NCI-H2081 treated with DMSO at 0.1 percent for 48 hours (cell line): ENCODE measurements around the gene MAGIX.
"Not testable (repeated sequence)": the region's sequence is repeated elsewhere in the genome, so short reads cannot be mapped to it uniquely, and the experiment has no call there.

ENCODE experiments used
- DNase-seq: peaks from one replicate; lab custom pipeline; 2025; lab: John Stamatoyannopoulos, UW

The MAGIX gene

DNA sequence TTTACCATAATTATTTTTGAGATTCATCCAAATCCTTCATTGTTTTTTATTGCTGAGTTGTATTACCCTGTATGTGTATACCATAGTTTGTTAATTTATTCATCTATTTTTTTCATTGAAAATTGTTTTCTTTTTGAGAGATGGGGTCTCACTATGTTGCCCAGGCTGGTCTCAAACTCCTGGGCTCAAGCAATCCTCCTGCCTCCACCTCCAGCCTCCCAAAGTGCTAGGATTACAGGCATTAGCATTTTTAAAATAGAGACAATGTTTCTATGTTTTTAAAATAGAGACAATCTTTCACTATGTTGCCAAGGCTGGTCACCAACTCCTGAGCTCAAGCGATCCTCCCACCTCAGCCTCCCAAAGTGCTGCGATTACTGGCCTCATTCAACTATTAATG, 1.6 kb upstream of the MAGIX start:
- no peak for DNase-seq

DNA sequence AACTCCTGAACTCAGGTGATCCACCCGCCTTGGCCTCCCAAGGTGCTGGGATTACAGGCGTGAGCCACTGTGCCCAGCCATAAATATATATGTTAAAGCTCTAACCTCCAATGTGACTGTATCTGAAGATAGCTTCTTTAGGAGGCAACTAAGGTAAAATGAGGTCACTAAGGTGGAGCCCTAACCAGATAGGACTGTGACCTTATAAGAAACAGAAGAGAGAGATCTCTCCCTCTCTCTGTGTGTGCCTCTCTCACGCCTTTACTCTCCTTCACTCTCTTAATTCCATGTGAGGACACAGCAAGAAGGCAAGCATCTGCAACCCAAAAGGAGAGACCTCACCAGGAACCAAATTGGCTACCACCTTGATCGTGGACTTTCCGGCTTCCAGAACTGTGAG, 926 bp upstream of the MAGIX start:
- DNase-seq, result no peak

DNA sequence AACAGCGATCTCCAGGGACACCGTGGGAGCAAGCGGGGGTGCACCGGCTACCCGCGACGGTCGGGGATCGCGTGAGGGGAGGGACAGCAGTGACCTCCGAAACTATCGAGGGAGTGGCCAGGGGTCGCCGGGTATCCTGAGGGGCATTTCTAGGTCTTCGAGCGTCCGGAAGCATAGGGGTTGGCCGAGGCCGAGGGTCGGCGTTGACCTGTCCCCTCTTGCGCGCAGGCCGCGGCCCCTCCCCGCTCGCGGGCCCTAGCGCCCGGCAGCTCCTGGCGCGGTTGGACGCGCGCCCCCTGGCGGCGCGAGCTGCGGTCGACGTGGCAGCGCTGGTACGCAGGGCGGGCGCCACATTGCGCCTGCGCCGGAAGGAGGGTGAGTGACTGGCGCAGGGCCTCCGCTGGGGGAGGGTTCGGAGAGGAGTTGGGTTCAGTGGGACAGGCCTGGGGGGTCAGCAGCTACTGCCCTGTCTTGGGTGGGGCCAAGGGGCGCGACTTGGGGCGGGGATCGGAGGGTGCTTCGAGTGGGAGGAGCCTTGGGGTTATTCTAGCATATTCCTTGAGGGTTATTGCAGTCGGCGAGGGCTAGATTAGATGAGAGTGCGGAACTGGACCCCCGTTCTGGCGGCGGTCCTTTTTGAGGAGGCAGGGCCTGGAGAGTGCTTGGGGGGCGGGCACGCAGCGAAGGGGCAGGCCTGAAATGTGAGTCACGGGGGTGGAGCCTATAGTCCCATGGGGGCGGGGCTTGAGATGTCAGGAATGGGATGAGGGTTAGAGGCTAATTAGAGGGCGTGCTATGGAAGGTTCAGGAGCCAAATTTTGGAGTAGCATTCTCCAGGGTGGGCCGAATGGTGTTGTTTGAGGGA, 1.2 kb downstream of the MAGIX start:
- DNase-seq, result no peak

DNA sequence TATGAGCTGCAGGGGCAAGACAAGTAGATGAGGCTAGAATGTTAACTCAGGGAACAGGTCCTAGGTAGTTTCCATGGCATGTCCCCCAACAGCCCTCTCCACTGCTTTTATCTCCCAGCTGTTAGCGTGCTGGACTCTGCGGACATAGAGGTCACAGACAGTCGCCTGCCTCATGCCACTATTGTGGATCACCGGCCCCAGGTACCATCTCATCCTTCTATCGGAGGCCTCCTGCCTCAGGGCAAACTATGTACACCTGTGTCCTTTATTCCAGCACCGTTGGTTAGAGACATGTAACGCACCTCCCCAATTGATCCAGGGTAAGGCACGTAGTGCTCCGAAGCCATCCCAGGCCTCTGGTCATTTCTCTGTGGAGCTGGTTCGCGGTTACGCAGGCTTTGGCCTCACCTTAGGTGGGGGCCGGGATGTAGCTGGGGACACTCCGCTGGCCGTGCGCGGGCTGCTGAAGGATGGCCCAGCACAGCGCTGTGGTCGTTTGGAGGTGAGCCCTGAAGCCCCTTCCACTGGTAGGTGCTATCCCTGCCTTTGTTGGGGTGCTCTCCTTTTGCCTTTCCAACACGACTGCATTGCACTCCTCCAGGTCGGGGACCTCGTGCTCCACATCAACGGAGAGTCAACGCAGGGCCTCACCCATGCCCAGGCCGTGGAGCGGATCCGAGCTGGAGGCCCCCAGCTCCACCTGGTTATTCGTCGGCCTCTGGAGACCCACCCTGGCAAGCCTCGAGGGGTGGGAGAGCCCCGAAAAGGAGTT, 2.2 kb downstream of the MAGIX start:
- DNase-seq, result no peak

DNA sequence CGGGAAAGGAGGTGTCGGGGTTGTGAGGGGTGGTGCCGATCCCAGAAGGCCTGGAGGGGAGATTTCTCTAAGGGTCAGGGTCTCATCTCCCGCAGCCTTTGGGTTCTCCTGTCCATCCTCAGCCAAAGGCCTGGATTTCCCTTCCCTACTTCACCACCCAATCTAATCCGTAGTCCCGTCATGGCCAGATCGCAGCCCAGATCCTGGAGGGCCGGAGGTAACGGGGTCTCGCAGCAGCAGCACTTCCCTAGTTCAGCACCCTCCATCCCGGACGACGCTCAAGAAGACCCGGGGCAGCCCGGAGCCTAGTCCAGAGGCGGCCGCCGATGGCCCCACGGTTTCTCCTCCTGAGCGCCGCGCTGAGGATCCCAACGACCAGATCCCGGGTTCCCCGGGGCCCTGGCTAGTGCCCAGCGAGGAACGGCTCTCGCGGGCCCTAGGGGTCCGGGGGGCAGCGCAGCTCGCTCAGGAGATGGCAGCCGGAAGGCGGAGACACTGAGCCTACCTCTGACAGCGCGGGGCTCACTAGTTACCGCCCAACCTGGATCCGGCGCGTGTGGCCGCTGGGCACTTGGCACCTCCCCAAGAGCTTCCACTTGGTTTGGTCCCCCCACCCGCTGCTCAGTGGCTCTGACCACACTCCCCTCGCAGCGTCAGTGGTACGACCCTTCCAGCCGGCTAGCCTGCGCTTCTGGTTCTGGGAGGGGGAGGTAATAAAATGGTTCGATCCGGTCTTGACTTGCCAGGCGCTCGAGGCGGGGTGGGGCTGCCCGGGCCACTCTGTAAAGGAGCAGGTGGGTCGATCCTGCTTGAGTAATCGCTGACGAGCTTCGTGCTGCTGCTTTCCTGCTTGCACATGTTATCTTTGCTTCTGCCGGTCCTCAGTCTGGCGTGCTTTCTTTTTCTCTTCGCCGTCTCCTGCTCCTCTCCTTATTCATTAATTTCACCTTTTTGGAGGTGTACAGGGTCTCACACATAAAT, 3.6 kb downstream of the MAGIX start:
- no peak for DNase-seq

DNA sequence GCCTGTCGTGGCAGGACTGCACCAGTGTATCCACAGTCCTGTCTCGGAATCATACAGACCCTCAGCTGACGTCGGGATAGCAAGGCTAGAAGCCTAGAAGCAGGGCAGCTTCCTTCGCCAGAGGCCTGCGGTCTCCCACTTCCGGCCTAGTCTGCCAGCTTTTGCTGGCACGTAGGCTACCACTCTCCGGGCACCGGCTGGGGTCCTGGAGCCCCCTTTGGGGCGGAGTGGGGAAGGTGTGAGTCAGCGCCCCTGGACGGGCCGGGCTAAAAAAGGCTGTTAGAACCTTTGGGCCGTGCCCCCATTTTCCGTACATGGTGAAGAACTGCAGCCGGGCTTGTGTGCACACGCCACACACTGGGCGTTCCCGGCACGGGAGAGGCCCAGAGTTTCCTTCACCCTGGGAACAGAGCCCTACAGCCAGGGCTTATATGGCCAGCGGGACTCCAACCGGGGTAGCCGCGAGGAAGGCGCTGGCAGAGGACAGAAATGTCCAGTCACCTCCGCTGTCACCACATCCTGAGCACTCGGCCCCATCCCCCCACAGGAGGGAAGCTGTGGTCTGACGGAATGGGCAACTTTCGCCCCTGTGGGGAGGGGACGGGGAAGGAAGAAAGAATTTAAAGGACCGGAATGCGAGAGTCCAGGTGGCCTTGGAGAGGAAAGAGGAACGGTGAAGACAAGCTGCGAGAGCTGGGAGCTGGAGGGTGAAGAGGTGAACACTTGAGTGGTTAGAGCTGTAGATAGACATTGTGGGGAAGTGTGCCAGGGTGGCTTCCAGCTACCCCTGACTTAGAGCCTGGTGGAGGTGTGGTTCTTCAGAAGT, 4.6 kb downstream of the MAGIX start:
- DNase-seq, result no peak

DNA sequence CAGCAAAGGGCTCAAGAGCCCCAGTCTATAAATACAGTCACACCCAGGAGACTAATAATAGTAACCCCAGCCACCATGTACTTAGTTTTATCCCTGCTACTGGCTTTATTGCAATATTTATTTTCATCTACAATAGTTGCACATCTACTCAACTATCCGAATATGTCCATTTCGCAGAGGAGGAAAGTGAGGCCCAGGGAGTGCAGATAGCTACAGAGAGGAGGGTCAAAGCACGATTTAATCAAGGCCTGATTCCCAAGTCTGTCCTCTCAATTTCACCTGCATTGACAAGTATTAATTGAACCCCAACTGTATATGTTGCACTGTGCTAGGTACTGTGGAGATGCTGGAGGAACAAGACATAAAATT, 5.2 kb downstream of the MAGIX start:
- no peak for DNase-seq

DNA sequence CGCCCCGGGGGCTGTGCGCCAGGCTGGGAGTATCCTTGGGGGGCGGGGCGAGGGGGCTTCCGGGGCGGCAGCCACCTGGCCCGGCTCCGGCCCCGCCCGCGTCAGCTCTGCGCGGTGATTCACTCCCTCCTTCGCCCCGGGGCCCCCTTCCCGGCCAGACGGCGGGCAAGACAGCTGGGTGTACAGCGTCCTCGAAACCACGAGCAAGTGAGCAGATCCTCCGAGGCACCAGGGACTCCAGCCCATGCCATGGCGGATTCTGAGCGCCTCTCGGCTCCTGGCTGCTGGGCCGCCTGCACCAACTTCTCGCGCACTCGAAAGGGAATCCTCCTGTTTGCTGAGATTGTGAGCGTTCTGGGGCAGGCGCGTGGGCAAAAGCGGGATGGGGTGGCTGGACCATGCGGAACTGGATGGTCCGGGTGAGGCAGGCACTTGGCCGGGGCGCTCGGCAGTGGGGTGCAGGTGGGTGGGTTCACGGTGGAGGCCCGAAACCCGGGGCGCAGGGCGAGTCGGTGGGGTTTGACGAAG, 9.3 kb downstream of the MAGIX start, which contains the start of gene PLP2:
Gene PLP2, plus strand, starts transcription at position 147 of the 528 bp plus-strand sequence. Its CDS starts 103 bp downstream, at position 250.
- peak; percentile 32 for DNase-seq

DNA sequence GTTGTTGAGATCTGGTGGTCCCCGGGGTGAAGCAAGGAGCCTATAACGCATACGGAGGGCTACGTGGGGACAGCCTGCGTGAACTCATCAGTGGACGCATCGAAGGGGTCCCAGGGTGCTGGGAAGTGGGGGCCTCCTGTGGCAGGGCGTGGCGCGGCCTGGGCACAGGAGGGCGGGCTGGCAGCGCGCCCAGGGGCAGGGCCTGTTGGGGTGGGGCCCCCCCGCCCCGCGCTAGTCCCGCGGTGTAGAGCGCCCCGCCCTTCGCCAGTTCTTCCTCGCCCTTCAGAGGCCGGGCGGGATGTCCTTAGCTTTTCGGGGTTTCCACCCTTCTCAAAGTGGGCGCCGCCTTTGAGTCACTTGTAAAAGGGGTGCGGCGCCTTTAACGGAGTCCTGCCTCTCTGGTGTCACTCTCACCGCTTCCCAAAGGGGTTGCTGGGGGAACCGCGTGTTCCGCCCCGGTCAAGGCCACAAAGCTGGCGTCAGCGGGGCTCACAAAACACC, 9.8 kb downstream of the MAGIX start:
- DNase-seq, result no peak

DNA sequence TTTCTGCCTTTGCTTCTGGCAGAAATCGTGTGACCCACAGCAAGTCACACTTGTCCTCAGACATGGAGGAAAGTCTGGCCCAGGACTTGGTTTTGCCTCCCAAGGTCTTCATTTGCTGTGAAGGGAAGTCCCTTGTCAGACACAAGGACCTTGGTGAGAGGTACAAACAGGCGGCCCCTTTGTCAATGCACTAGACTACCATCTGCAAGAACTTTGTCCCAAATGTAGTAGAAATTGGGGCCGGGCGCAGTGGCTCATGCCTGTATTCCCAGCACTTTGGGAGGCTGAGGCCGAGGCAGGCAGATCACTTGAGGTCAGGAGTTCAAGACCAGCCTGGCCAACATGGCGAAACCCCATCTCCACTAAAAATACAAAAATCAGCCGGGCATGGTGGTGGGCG, 11.0 kb downstream of the MAGIX start:
- DNase-seq, result not testable (repeated sequence)

DNA sequence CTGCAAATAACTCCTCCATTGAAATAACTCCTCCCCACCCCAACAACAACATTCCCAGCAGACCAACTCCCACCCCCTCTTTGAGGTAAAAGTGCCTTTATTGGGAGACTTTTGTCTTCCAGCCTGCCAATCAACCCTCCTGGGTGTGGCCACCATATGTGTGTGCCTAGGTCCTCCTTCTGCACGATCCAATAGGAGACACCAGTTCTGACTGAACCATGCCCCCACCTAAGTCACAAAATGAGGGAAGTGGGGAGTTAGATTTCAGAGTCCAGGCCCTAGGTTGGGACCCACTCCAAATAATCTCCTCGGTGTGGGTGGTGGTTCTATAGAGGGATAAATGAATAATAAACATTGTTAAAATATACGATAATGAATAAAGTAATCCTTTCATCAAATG, 12.2 kb downstream of the MAGIX start:
- no peak for DNase-seq

DNA sequence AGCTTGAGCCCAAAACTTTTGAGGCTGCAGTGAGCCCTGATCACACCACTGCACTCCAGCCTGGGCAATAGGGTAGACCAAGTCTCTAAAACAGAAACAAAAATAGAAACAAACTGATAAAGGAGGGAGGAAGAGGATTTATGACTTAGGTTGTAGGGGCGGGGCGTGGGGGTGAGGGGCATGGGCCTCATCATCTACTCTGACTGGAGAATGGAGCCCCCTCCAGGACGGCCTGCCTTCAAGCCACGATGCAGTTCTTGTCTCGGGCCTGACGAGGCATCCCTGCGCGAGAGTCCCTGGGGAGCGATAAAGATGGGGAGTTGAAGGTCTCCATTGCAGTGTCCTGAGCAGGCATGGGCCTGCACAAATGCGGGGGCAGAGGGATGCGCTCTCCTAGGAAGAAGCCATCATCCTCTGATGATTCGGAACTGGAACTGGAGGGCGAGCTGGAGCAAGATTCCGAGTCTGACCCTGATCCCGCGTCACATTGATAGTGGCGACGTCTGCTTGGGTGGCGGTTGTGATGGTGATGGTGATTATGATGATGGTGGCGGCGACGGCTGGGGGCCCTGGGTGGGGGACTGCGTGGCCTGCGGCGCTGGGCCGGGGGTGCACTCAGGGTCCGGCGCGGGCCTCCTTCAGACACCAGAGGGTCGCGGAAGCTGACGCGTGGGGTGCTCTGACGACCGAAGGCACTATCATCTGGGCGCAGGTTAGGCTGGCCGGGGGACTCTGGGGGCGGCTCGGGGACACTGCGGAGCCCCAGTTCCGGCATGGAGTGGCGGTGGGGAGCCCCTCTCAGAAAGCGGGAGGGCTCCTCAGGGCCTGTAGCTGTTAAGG, 13.1 kb downstream of the MAGIX start:
- no peak for DNase-seq

DNA sequence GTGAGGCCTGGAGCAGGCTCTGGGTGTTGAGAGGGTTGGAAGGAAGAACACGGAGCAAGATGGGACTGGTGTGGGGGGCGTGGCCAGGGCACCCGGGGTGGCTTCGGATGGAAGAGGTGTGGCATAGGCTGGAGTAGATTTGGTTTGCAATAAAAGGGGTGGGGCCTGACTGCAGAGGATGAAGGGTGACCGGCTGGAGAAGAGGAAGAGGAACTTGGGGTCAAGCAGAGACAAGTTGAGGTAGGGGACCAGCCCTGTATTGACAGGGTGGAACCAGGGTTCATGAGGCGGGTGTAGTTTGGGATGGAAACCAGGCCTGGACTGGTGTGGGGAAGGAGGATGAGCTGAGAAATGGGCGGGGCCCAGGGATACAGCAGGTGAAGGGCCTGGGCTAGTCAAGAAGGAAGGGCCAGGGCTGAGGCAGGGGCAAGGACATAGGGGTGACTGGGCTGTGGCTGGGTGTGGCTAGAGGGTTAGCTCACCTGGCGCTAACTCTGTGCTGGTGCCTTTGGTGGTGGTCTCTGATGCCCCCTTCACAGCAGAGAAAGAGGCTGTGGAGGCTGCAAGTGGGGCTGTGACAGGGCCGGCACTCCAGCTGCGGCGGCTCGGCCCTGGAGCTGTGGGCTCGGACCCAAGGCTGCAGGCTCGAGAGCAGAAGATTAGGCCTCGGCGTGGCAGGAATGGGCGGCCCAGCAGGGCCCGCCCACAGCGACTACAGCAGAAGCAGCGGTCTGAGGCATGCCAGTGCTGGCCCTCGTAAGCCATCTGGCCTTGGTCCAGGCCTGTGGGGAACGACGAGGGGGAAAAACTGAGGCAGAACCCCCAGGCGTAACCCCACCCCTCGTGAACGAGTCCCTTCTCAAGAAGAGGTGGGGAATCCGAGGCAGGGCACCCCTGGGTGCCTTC, 14.1 kb downstream of the MAGIX start:
- DNase-seq, result no peak

DNA sequence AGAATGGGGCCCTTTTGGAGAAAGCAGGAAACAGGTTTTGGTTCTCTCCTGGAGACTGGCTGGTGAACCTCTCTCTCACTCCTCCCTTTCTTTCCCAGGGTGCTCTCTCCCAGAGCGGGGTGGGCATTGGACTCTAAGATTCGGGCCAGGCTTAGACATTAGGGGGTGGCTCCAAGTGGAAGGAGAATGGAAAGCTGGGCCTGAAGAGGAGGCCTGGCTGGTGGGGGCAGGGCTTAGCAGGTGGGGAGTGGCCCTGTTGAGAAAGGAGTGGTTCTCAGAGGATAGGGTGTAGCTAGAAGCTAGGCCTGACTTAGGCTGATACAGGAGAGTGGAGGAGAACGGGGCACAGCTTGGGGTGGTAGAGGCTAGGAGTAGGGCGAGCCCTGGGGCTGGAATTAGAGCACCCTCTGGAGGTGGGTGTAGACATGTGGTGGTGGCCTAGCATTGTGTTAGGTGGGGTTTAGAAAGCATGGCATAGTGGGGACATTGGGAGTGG, 14.8 kb downstream of the MAGIX start:
- DNase-seq, result no peak

DNA sequence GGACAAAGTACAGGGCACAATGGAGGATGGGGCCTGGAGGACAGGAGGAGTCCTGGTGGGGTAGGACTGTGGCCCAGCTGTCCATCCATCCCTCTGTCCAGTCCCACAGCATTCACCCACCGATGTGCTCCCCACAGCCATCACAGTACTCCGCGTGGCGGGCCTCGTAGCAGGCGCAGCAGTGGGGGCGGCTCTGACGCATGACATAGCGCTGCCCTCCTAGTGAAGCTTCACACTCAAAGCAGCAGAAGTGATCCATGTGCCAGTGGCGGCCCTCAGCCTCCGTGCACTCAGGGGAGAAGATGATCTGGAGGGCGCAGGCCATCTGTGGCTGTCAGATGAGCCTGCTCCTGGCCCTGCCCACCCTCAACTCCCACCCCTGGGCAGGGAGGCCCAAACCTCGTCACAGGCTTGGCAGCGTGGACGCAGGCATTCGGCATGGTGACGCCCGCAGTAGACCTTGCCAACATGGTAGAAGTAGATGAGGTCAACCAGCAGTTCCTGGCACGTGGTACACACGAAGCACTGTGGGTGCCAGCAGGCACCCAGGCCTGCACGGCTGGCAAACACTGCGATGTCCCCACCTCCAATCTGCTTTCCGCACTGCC, 15.4 kb downstream of the MAGIX start:
- DNase-seq, result no peak

DNA sequence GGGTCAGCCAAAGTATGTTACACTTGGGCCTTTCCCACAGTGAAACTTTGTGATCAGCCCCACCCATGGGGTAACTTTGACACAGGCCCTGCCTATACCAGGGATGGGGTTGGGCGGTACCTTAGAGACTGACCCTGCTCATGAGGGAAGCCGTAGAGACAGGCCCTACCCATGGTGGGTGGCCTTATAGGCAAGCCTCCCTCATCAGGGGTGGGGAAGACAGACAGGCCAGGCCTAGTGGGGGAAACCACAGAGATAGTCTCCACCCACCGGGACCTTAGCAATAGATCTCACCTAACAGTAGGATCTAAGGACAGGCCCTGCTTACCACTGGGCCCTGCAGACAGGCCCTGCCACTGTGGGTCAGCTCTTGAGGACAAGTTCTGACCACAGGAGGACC, 16.0 kb downstream of the MAGIX start:
- DNase-seq, result no peak

DNA sequence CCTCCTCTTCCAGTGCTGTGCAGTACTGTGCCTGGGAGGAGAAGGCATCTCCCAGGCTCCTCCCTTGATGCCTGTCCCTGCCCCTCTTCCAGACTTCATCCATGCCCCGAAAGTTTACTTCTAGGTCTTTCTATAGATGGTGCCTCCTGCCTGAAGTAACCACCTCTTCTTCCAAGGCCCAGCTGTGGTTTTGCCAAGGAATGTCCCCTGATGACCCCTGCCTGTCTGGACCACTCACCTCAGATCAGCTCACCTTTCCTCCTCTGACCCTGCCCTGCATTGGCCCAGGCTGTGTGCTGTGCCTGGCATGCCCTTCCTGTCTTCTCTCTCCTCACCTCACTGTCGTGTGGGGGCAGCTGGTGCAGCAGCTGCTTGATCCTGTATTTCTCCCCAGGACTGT, 16.8 kb downstream of the MAGIX start:
- no peak for DNase-seq

DNA sequence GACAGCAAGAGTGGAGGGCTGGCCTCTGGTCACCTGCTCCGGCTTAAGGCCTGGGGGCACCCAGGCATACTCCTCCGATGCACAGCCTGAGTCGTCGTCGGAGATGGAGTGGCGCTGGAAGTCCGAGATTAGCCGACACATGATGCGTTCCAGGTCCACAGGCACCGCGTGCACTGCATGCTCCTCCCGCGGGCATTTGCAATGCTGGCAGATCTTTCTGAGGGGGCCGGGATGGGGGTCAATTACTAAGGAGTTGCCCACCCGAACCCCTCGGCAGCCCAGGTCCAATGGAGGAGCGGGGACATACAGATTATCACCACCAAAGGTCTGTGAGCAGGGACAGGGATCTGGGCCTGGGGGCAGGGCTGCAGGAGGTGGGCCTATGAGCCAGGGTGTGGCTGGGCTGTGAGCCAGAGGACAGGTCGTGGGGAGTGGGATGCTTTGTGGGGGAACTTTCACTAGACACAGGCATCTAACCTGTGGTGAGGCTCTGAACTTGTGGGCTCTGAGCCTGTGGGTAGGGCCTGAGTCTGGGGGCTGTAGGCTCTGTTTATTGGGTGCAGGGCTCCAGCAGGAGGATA, 21.2 kb downstream of the MAGIX start:
- no peak for DNase-seq
